ENCODE results near the gene PKIB.

Gene PKIB

GRCh38 chr6:122715725-122716124 lies 105.5 kb downstream of the PKIB start:
- Mint-ChIP-seq H3K27me3 (ENCODE audit: low read depth, poor library complexity) (peaks cover 4% of the 10 kb centered on the region), H3K27ac (no peak overlapping the region), H3K9me3 (no peaks in the 10 kb centered on the region), H3K36me3 (ENCODE audit: low read depth) (no peaks in the 10 kb centered on the region), H3K4me1 (no peaks in the 10 kb centered on the region), H3K4me3 (no peak overlapping the region)
- DNase-seq: no peak
- no peak for TF ChIP-seq CTCF (IDR thresholded peaks at IDR 0.05)

DNA sequence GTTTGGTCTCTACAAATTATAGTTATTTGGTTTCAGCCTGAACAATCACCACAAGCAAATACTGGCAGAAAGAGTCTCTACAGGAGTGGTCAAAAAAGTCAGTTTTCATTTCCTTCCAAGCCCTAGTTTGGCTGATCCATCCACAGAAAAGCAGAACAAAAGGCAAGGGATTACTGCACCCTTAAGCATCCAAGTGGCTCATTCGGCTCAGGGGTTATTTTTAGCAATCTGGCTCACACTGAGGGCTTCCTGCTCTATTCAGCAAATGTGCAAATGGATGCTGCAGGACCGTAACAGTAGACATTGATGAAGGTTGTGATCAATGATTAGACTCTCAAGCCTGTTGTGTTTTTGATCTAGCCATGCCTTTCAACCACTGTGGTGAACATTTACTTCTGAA lies 107.1 kb downstream of the PKIB start:
- H3K36me3 Mint-ChIP-seq (ENCODE audit: low read depth): no peaks in the 10 kb centered on the region
- no peak for DNase-seq
- H3K9me3 Mint-ChIP-seq: no peaks in the 10 kb centered on the region
- no peaks in the 10 kb centered on the region for H3K4me1 Mint-ChIP-seq
- H3K4me3 Mint-ChIP-seq: no peak overlapping the region
- TF ChIP-seq CTCF (IDR thresholded peaks at IDR 0.05): no peak
- peaks cover 4% of the 10 kb centered on the region for H3K27me3 Mint-ChIP-seq (ENCODE audit: low read depth, poor library complexity)
- no peak overlapping the region for H3K27ac Mint-ChIP-seq

- Mint-ChIP-seq H3K4me1 (no peaks in the 10 kb centered on the region), H3K36me3 (ENCODE audit: low read depth) (no peaks in the 10 kb centered on the region), H3K9me3 (no peaks in the 10 kb centered on the region), H3K27me3 (ENCODE audit: low read depth, poor library complexity) (peaks cover 4% of the 10 kb centered on the region), H3K4me3 (no peak overlapping the region), H3K27ac (no peak overlapping the region)
- no peak for TF ChIP-seq CTCF (IDR thresholded peaks at IDR 0.05)
- no peak for DNase-seq
Measured at GRCh38 chr6:122718616-122719015, 108.4 kb downstream of the PKIB start.

DNA sequence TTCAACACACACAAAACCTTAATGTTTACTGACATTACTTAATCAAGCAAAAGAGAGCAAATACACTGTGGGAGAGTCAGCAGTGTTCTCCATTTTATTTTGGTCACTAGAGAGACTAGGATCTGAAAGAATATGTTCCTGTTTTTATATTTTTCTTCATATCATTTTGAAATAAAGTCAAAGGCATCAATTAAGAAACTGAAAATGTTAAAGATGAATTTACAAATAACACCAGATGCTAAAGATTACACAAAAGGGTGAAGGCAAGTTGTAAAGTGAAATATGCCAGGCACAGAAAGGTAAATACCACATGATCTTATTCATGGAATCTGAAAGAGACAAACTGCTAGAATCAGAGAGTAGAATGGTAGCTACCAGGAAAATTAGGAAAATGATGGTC lies 109.0 kb downstream of the PKIB start:
- Mint-ChIP-seq H3K4me3 (no peak overlapping the region), H3K27ac (no peak overlapping the region), H3K27me3 (ENCODE audit: low read depth, poor library complexity) (peaks cover 4% of the 10 kb centered on the region), H3K4me1 (no peaks in the 10 kb centered on the region), H3K9me3 (no peaks in the 10 kb centered on the region), H3K36me3 (ENCODE audit: low read depth) (no peaks in the 10 kb centered on the region)
- no peak for TF ChIP-seq CTCF (IDR thresholded peaks at IDR 0.05)
- DNase-seq: no peak

DNA sequence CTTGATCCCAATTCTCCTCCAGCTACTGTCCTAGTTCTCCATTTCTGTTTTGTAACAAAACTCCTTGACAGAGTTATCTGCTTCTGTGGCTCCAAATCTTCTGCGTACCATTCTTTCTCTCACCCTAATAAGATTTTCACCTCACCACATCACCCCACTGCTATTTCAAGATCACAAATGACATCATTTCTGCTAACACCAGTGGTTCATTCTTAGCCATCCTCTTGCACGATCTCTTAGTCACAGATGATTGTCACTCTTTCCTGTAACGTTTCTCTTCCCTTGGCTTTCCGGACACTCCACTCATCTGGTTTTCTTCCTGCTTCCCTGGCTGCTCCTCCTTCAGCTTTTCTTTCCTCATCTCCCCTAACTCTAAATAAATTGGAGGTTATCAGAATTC lies 112.5 kb downstream of the PKIB start:
- Mint-ChIP-seq H3K27me3 (ENCODE audit: low read depth, poor library complexity) (peaks cover 4% of the 10 kb centered on the region), H3K27ac (no peak overlapping the region)
- no peak for DNase-seq

More for the DNA sequence above, 112.5 kb downstream of the PKIB start:
- Mint-ChIP-seq H3K4me1 (no peaks in the 10 kb centered on the region), H3K9me3 (no peaks in the 10 kb centered on the region), H3K36me3 (ENCODE audit: low read depth) (no peaks in the 10 kb centered on the region), H3K4me3 (no peak overlapping the region)
- no peak for TF ChIP-seq CTCF (IDR thresholded peaks at IDR 0.05)

All from nephron progenitor cell (in vitro differentiated cells).